Pancreas (tissue), 10 donors: ENCODE data around the gene RET. TPM values are rescaled to one million over a fixed set of nuclear protein-coding genes. Genes with fewer than 3 reads are reported as not detected.

Experiments
- ATAC-seq, 4 donors: fragments of 200-7000 bp; cut with Tn5 transposase; one replicate each; pipeline versions ENCODE4 v1.8.0 to v1.9.1; 2020; ENCODE audit warnings: mild to moderate bottlenecking in 4 of 4, moderate library complexity in 4 of 4
- DNase-seq, 6 donors: peaks; one replicate each; pipeline ENCODE4 v3.0.0-alpha.2; 2020
- FAIRE-seq: peaks from 2 replicates; lab custom pipeline; 2012; peaks lifted over from hg19 to GRCh38; lab: Jason Lieb, UNC
- H3K27ac ChIP-seq, 4 donors: fragments of 200-600 bp; sonication (generic); 1 replicate in 3 of 4; 2 replicates in 1 of 4; pipeline versions ENCODE4 v1.5.0 to v1.8.0; 2020
- H3K27me3 ChIP-seq, 4 donors: fragments of 200-600 bp; one replicate each; pipeline ENCODE4 v1.8.0; 2021
- H3K36me3 ChIP-seq, 3 donors: fragments of 200-600 bp; sonication (generic) in 1 of 3; one replicate each; pipeline versions ENCODE4 v1.5.0 to v1.8.0; 2020 to 2021
- H3K4me1 ChIP-seq, 3 donors: fragments of 200-600 bp; one replicate each; pipeline ENCODE4 v1.8.0; 2021
- H3K4me3 ChIP-seq, 4 donors: fragments of 200-600 bp; sonication (generic) in 2 of 4; one replicate each; pipeline versions ENCODE4 v1.5.0 to v1.8.0; 2020 to 2021
- H3K9me3 ChIP-seq, 4 donors: fragments of 200-600 bp; one replicate each; pipeline ENCODE4 v1.8.0; 2021
- WGBS, 2 donors: extraction: QIAGEN DNeasy Blood & Tissue Kit; methylation state at CpG; one replicate each; pipeline ENCODE4 v1.1.7; 2013; 5-methylcytosine and 5-hydroxymethylcytosine counted together
- intact Hi-C, 3 donors: fragments of 100-400 bp; cut with DNase I; formaldehyde crosslinking; loops; one replicate each; pipeline versions ENCODE4 v1.11.1 to v1.14.2; 2022
- polyA plus RNA-seq, 2 donors: library from polyadenylated mRNA; stranded (reverse); fragments of 200-250 nt; gene quantifications; one replicate each; pipeline ENCODE4 v1.2.3, GENCODE V29; 2013
- total RNA-seq, 6 donors: library from RNA; stranded (reverse); fragmentation: NEBNext Ultra II Directional in 4 of 6; extraction: Animal tissue kit (Norgen Biotek cat#: 25700) in 4 of 6; gene quantifications; one replicate each; pipeline versions ENCODE4 v1.2.1 to v1.2.4, GENCODE V29; 2021 to 2023
- TF ChIP-seq, protein P1 (sequence below), 4 donors: fragments of 200-600 bp; sonication (generic) in 3 of 4; IDR thresholded peaks; one replicate each; pipeline versions ENCODE4 v1.5.0 to v1.8.0; 2021; ENCODE audit warnings: antibody characterized with exemption in 4 of 4
- donor health status: healthy with polysubstance abuse.
- donor health status: DM: no; HTN: no; CAD: no; lungs with moderate emphysema.
- donor health status: DM: no; HTN: no; CAD: no.
- donor health status: control.
- donor health status: control.
- donor health status: Bipolar disorder and iron deficiency.
- donor health status: DM: yes; HTN: yes; CAD: no.
- donor health status: DM: no; HTN: no; CAD: no.
- donor health status: DM: no; HTN: no; CAD: no.
- donor health status: DM: yes; HTN: yes; CAD: no.

RET gene
- total and polyA plus RNA-seq, 8 donors = 0.32 to 4.4 (median 0.83) TPM

DNA sequence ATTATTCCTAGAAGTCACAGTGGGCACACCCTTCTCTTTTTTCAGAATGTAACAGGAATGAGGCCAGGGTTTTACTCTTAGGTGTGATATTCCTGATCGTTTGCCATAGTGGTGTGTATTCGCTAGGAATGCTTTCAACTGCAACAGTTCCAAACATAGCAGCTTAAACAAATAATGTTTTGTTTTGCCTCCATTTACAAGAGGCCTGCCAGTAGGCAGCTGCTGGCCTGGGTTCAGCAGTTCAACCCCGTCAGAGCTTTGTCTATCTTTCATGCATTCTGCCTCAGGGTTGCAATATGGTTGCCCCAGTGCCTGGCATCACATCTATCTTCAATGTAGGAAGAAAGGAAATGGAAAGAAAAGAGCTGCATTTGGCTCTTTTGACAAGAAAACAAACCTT lies 21.7 kb upstream of the RET start:
- FAIRE-seq (no peak), DNase-seq (peak in 1 of 6 donors; percentile 1), ATAC-seq (no peak)
- Histone ChIP-seq H3K4me1 (no peaks in the 10 kb centered on the region), H3K4me3 (no peak overlapping the region), H3K36me3 (no peaks in the 10 kb centered on the region), H3K9me3 (no peaks in the 10 kb centered on the region), H3K27me3 (no peaks in the 10 kb centered on the region), H3K27ac (no peak overlapping the region)
- WGBS, 2 donors = 27 to 30% methylated on average over 3 of the region's 3 CpGs
- TF ChIP-seq, protein P1, sequence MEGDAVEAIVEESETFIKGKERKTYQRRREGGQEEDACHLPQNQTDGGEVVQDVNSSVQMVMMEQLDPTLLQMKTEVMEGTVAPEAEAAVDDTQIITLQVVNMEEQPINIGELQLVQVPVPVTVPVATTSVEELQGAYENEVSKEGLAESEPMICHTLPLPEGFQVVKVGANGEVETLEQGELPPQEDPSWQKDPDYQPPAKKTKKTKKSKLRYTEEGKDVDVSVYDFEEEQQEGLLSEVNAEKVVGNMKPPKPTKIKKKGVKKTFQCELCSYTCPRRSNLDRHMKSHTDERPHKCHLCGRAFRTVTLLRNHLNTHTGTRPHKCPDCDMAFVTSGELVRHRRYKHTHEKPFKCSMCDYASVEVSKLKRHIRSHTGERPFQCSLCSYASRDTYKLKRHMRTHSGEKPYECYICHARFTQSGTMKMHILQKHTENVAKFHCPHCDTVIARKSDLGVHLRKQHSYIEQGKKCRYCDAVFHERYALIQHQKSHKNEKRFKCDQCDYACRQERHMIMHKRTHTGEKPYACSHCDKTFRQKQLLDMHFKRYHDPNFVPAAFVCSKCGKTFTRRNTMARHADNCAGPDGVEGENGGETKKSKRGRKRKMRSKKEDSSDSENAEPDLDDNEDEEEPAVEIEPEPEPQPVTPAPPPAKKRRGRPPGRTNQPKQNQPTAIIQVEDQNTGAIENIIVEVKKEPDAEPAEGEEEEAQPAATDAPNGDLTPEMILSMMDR (IDR thresholded peaks at IDR 0.05) = no peak
- intact Hi-C loops = no loop called here

DNA sequence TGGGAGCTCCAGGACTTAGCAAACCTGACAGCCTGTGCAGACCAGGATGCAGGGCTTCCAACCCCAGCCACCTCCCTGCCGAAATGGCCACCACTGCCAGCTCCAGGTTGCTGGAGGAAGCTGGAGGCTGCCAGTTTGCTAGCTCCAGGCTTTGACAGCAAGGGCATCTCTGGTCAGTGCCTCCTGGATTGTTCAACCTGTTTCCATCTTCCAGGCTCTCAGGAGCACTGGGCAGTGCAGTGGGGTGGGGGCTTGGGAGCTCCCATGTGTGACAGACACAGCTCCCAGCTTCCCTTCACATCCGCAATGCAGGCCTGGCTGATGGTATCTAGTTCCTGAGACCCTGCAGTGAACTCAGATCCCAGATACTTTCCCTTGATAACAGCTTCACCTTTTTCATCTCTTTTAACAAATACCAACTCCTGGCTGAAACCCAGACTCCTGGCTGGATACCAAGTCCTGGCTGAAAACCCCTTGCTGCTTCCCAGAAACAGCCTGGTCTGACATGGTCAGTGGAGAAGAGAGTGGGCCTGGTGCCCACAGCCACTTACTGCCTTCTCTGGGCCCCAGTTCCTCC lies 20.8 kb upstream of the RET start:
- no peak for FAIRE-seq
- intact Hi-C loops = no loop called here
- TF ChIP-seq, protein P1 (IDR thresholded peaks at IDR 0.05) = no peak
- ATAC-seq = peak in 1 of 4 donors; percentile 38
- 73 to 85% methylated on average over 2 of the region's 2 CpGs for WGBS, 2 donors
- Histone ChIP-seq H3K27me3 (no peaks in the 10 kb centered on the region), H3K4me1 (no peaks in the 10 kb centered on the region), H3K4me3 (no peak overlapping the region), H3K36me3 (no peaks in the 10 kb centered on the region), H3K9me3 (no peaks in the 10 kb centered on the region), H3K27ac (no peak overlapping the region)
- peak in 2 of 6 donors; percentile 2 to 49 for DNase-seq

DNA sequence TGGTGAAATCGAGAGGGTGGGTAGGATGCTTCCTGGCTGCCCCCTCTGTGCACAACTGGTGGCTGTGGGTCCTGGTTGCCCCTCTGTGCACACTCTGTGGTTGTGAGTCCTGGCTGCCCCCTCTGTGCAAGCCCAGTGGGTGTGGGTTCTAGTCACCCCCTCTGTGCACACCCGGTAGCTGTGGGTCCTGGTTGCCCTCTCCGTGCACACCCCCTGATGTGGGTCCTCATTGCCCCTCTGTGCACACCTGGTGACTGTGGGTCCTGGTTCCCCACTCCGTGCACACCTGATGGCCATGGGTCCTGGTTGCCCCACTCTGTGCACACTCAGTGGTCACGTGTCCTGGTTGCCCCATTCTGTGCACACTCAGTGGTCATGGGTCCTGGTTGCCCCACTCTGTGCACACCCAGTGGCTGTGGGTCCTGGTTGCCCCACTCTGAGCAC lies 20.3 kb upstream of the RET start:
- FAIRE-seq (no peak), ATAC-seq (no peak), DNase-seq (peak in 2 of 6 donors; percentile 41 to 47)
- H3K36me3 ChIP-seq = no peaks in the 10 kb centered on the region
- TF ChIP-seq, protein P1 (IDR thresholded peaks at IDR 0.05) = no peak
- no peaks in the 10 kb centered on the region for H3K27me3 ChIP-seq
- no peaks in the 10 kb centered on the region for H3K9me3 ChIP-seq
- H3K4me1 ChIP-seq = no peaks in the 10 kb centered on the region
- H3K27ac ChIP-seq = no peak overlapping the region
- no peak overlapping the region for H3K4me3 ChIP-seq
- intact Hi-C loops = no loop called here
- 65 to 76% methylated on average over 5 of the region's 5 CpGs for WGBS, 2 donors

DNA sequence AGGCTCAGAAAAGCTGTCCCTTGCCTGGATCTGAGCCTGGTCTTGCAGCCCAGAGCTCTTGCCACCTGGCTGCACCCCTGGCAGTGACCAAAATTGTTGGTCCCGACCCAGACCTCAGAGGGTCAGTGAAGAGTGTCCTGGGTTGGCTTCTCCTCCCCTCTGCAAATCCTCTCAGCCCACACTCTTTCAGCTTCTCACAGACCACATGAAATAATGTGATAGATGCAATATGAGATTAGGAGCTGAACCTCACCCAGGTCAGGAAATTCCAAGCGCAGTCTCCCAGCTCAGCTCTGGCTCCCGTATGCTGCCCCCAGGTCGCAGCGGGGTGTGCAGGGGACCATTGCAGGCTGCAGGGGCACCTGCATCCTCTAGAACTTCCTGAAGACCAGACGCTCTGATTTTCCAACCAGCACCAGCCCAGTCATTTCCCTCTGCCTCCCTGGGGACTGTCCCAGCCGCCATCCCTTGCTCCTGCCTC lies 19.6 kb upstream of the RET start:
- TF ChIP-seq, protein P1 (IDR thresholded peaks at IDR 0.05) = no peak
- 57 to 79% methylated on average over 7 of the region's 7 CpGs for WGBS, 2 donors
- no peaks in the 10 kb centered on the region for H3K27me3 ChIP-seq
- ATAC-seq = no peak
- intact Hi-C loops = no loop called here
- peak in 1 of 6 donors; percentile 0 for DNase-seq
- H3K4me1 ChIP-seq = no peaks in the 10 kb centered on the region
- no peak overlapping the region for H3K27ac ChIP-seq
- no peak for FAIRE-seq
- no peaks in the 10 kb centered on the region for H3K9me3 ChIP-seq
- no peak overlapping the region for H3K4me3 ChIP-seq
- H3K36me3 ChIP-seq = no peaks in the 10 kb centered on the region

DNA sequence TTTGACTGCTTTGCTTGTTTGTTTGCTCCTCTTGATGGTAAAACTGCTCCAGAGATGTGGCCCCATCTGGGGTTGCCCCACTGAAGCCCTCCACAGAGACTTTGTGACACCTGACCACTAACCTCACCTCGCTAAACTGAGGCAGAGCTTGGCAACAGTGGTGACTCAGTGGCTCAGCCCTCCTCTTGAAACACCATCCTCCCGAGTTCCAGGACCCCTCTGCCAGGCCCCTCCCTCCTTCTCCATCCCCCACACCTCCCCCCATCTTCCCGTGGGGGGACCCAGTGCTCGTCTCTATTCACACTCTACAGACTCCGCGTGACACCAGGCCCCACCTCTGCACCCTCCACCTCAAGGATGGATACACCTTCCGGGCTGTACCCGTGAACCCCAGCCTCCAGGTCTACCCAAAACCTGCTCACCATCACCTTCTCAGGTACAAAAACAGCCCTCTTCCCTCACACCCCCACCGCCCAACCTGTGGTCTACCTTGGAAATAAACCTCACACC lies 19.0 kb upstream of the RET start:
- H3K9me3 ChIP-seq = no peaks in the 10 kb centered on the region
- DNase-seq (peak in 1 of 6 donors; percentile 27), ATAC-seq (no peak), FAIRE-seq (no peak)
- TF ChIP-seq, protein P1 (IDR thresholded peaks at IDR 0.05) = no peak
- H3K27ac ChIP-seq = no peak overlapping the region
- no peaks in the 10 kb centered on the region for H3K27me3 ChIP-seq
- 66 to 80% methylated on average over 9 of the region's 9 CpGs for WGBS, 2 donors
- no peak overlapping the region for H3K4me3 ChIP-seq
- H3K36me3 ChIP-seq = no peaks in the 10 kb centered on the region
- no peaks in the 10 kb centered on the region for H3K4me1 ChIP-seq
- intact Hi-C loops = no loop called here
